ENCODE data around the gene ISG20L2.

The ISG20L2 gene

GRCh38 chr1:156752843-156753482 lies 24.4 kb upstream of the ISG20L2 start:
- no peaks in the 10 kb centered on the region for H3K9me3 ChIP-seq (ENCODE audit: control insufficient read depth in 2 of 2, low read length in 2 of 2)
- H3K9ac ChIP-seq (ENCODE audit: low read length in 2 of 2): peak overlapping the region; percentile 83 to 93
- H3K27me3 ChIP-seq (ENCODE audit: control insufficient read depth in 1 of 2, insufficient read depth in 2 of 2, low read length in 2 of 2): no peaks in the 10 kb centered on the region
- peaks cover 38% of the 10 kb centered on the region for H3K4me1 ChIP-seq (ENCODE audit: control insufficient read depth, insufficient read depth, low read length)
- peak overlapping the region; percentile 90 to 95 for H3K4me3 ChIP-seq (ENCODE audit: low read length in 2 of 2)
- peak overlapping the region; percentile 18 for H3K27ac ChIP-seq (ENCODE audit: low read length)
- H3K36me3 ChIP-seq (ENCODE audit: control insufficient read depth in 2 of 2, insufficient read depth in 2 of 2, low read length in 2 of 2): no peaks in the 10 kb centered on the region

GRCh38 chr1:156751757-156752481 lies 23.4 kb upstream of the ISG20L2 start:
- H3K36me3 ChIP-seq (ENCODE audit: control insufficient read depth in 2 of 2, insufficient read depth in 2 of 2, low read length in 2 of 2): no peaks in the 10 kb centered on the region
- no peaks in the 10 kb centered on the region for H3K27me3 ChIP-seq (ENCODE audit: control insufficient read depth in 1 of 2, insufficient read depth in 2 of 2, low read length in 2 of 2)
- H3K9ac ChIP-seq (ENCODE audit: low read length in 2 of 2): peak overlapping the region; percentile 83 to 93
- H3K27ac ChIP-seq (ENCODE audit: low read length): peak overlapping the region; percentile 99
- no peaks in the 10 kb centered on the region for H3K9me3 ChIP-seq (ENCODE audit: control insufficient read depth in 2 of 2, low read length in 2 of 2)
- peaks cover 46% of the 10 kb centered on the region for H3K4me1 ChIP-seq (ENCODE audit: control insufficient read depth, insufficient read depth, low read length)
- H3K4me3 ChIP-seq (ENCODE audit: low read length in 2 of 2): peak overlapping the region; percentile 90 to 95

- Histone ChIP-seq H3K4me1 (ENCODE audit: control insufficient read depth, insufficient read depth, low read length) (peaks cover 47% of the 10 kb centered on the region), H3K9ac (ENCODE audit: low read length in 2 of 2) (peak within 1 kb of the TSS; percentile 94 to 95), H3K27me3 (ENCODE audit: control insufficient read depth in 1 of 2, insufficient read depth in 2 of 2, low read length in 2 of 2) (no peaks in the 10 kb centered on the region), H3K27ac (ENCODE audit: low read length) (peak within 1 kb of the TSS; percentile 99), H3K36me3 (ENCODE audit: control insufficient read depth in 2 of 2, insufficient read depth in 2 of 2, low read length in 2 of 2) (no peaks in the 10 kb centered on the region), H3K9me3 (ENCODE audit: control insufficient read depth in 2 of 2, low read length in 2 of 2) (no peaks in the 10 kb centered on the region), H3K4me3 (ENCODE audit: low read length in 2 of 2) (peak within 1 kb of the TSS; percentile 90 to 95)
These were observed 22.8 kb upstream of the ISG20L2 start, which contains the start of gene HDGF for GRCh38 chr1:156751451-156751756. Gene HDGF, minus strand, starts transcription at chr1:156751675. Its CDS starts 246 bp downstream, at chr1:156751429.

GRCh38 chr1:156750711-156751450 lies 22.3 kb upstream of the ISG20L2 start:
- Histone ChIP-seq H3K4me1 (ENCODE audit: control insufficient read depth, insufficient read depth, low read length) (peaks cover 52% of the 10 kb centered on the region), H3K9ac (ENCODE audit: low read length in 2 of 2) (peak overlapping the region; percentile 94 to 95), H3K36me3 (ENCODE audit: control insufficient read depth in 2 of 2, insufficient read depth in 2 of 2, low read length in 2 of 2) (no peaks in the 10 kb centered on the region), H3K9me3 (ENCODE audit: control insufficient read depth in 2 of 2, low read length in 2 of 2) (no peaks in the 10 kb centered on the region), H3K27me3 (ENCODE audit: control insufficient read depth in 1 of 2, insufficient read depth in 2 of 2, low read length in 2 of 2) (no peaks in the 10 kb centered on the region), H3K27ac (ENCODE audit: low read length) (peak overlapping the region; percentile 99), H3K4me3 (ENCODE audit: low read length in 2 of 2) (peak overlapping the region; percentile 64 to 95)

- Histone ChIP-seq H3K27me3 (ENCODE audit: control insufficient read depth in 1 of 2, insufficient read depth in 2 of 2, low read length in 2 of 2) (no peaks in the 10 kb centered on the region), H3K27ac (ENCODE audit: low read length) (peak overlapping the region; percentile 99)
These were observed 21.7 kb upstream of the ISG20L2 start for GRCh38 chr1:156750191-156750672.

GRCh38 chr1:156749419-156750118 lies 21.0 kb upstream of the ISG20L2 start:
- peak overlapping the region; percentile 99 for H3K27ac ChIP-seq (ENCODE audit: low read length)
- H3K9me3 ChIP-seq (ENCODE audit: control insufficient read depth in 2 of 2, low read length in 2 of 2): no peaks in the 10 kb centered on the region
- H3K9ac ChIP-seq (ENCODE audit: low read length in 2 of 2): peak overlapping the region; percentile 94 to 95
- peaks cover 3 to 4% of the 10 kb centered on the region in 2 donors for H3K36me3 ChIP-seq (ENCODE audit: control insufficient read depth in 2 of 2, insufficient read depth in 2 of 2, low read length in 2 of 2)
- H3K4me1 ChIP-seq (ENCODE audit: control insufficient read depth, insufficient read depth, low read length): peaks cover 64% of the 10 kb centered on the region
- no peaks in the 10 kb centered on the region for H3K27me3 ChIP-seq (ENCODE audit: control insufficient read depth in 1 of 2, insufficient read depth in 2 of 2, low read length in 2 of 2)
- peak overlapping the region; percentile 64 to 95 for H3K4me3 ChIP-seq (ENCODE audit: low read length in 2 of 2)

More at GRCh38 chr1:156750191-156750672, 21.7 kb upstream of the ISG20L2 start:
- Histone ChIP-seq H3K9ac (ENCODE audit: low read length in 2 of 2) (peak overlapping the region; percentile 94 to 95), H3K9me3 (ENCODE audit: control insufficient read depth in 2 of 2, low read length in 2 of 2) (no peaks in the 10 kb centered on the region), H3K4me1 (ENCODE audit: control insufficient read depth, insufficient read depth, low read length) (peaks cover 58% of the 10 kb centered on the region), H3K4me3 (ENCODE audit: low read length in 2 of 2) (peak overlapping the region; percentile 64 to 95), H3K36me3 (ENCODE audit: control insufficient read depth in 2 of 2, insufficient read depth in 2 of 2, low read length in 2 of 2) (no peaks in the 10 kb centered on the region)

GRCh38 chr1:156748670-156749418 lies 20.3 kb upstream of the ISG20L2 start:
- peak overlapping the region; percentile 64 to 95 for H3K4me3 ChIP-seq (ENCODE audit: low read length in 2 of 2)
- peak overlapping the region; percentile 99 for H3K27ac ChIP-seq (ENCODE audit: low read length)
- peaks cover 3 to 6% of the 10 kb centered on the region in 2 donors for H3K36me3 ChIP-seq (ENCODE audit: control insufficient read depth in 2 of 2, insufficient read depth in 2 of 2, low read length in 2 of 2)
- peaks cover 64% of the 10 kb centered on the region for H3K4me1 ChIP-seq (ENCODE audit: control insufficient read depth, insufficient read depth, low read length)
- H3K9ac ChIP-seq (ENCODE audit: low read length in 2 of 2): peak overlapping the region; percentile 94 to 95
- no peaks in the 10 kb centered on the region for H3K27me3 ChIP-seq (ENCODE audit: control insufficient read depth in 1 of 2, insufficient read depth in 2 of 2, low read length in 2 of 2)
- H3K9me3 ChIP-seq (ENCODE audit: control insufficient read depth in 2 of 2, low read length in 2 of 2): no peaks in the 10 kb centered on the region

GRCh38 chr1:156747742-156748669 lies 19.4 kb upstream of the ISG20L2 start:
- no peaks in the 10 kb centered on the region for H3K9me3 ChIP-seq (ENCODE audit: control insufficient read depth in 2 of 2, low read length in 2 of 2)
- peaks cover 61% of the 10 kb centered on the region for H3K4me1 ChIP-seq (ENCODE audit: control insufficient read depth, insufficient read depth, low read length)
- peak overlapping the region; percentile 64 to 95 for H3K4me3 ChIP-seq (ENCODE audit: low read length in 2 of 2)
- H3K36me3 ChIP-seq (ENCODE audit: control insufficient read depth in 2 of 2, insufficient read depth in 2 of 2, low read length in 2 of 2): peaks cover 4 to 14% of the 10 kb centered on the region in 2 donors
- H3K27me3 ChIP-seq (ENCODE audit: control insufficient read depth in 1 of 2, insufficient read depth in 2 of 2, low read length in 2 of 2): no peaks in the 10 kb centered on the region
- peak overlapping the region; percentile 99 for H3K27ac ChIP-seq (ENCODE audit: low read length)
- H3K9ac ChIP-seq (ENCODE audit: low read length in 2 of 2): peak overlapping the region; percentile 94 to 95

Measured in stomach smooth muscle (tissue), 2 donors.